ENCODE data around the gene RETN.

The RETN gene

DNA sequence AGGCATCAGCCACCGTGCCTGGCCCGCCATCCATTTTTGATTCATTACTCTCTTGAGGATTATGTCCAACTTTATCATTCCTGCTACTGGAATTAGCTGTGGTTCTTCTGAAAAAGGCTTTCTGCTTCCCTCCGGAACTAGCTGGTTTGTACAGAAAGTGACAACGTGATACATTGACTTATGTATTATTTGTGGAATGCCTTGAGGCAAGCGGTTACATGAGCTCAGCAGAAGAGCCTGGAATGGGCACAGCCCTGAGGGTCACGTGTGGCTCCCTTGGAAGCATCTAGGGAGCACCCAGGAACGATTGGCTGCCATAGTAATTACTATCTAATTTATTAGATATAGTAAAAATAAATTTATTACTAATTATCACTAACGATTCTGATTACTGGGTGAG lies 14.4 kb upstream of the RETN start:
- no peaks in the 10 kb centered on the region for H3K79me2 ChIP-seq (ENCODE audit: low read length)
- no peak for DNase-seq
- H3K4me1 ChIP-seq (ENCODE audit: low read length), result no peaks in the 10 kb centered on the region
- no peaks in the 10 kb centered on the region for H3K9me2 ChIP-seq (replicated peaks; ENCODE audit: insufficient read depth, low read length)
- H3K9me3 ChIP-seq (replicated peaks; ENCODE audit: insufficient read depth, low read length), result no peaks in the 10 kb centered on the region
- no peak overlapping the region for H3K9ac ChIP-seq (ENCODE audit: low read length)
- no peaks in the 10 kb centered on the region for H3K36me3 ChIP-seq (replicated peaks; ENCODE audit: insufficient read depth, low read length)
- H3K4me3 ChIP-seq (ENCODE audit: low read length), result no peak overlapping the region
- H3K27me3 ChIP-seq (replicated peaks; ENCODE audit: insufficient read depth, low read length), result peaks cover 61% of the 10 kb centered on the region
- H3K4me2 ChIP-seq (ENCODE audit: low read depth, low read length), result no peak overlapping the region
- H2AFZ ChIP-seq (ENCODE audit: low read length), result no peak overlapping the region
- H3K27ac ChIP-seq (ENCODE audit: low read length), result no peak overlapping the region
- TF ChIP-seq, protein P1, sequence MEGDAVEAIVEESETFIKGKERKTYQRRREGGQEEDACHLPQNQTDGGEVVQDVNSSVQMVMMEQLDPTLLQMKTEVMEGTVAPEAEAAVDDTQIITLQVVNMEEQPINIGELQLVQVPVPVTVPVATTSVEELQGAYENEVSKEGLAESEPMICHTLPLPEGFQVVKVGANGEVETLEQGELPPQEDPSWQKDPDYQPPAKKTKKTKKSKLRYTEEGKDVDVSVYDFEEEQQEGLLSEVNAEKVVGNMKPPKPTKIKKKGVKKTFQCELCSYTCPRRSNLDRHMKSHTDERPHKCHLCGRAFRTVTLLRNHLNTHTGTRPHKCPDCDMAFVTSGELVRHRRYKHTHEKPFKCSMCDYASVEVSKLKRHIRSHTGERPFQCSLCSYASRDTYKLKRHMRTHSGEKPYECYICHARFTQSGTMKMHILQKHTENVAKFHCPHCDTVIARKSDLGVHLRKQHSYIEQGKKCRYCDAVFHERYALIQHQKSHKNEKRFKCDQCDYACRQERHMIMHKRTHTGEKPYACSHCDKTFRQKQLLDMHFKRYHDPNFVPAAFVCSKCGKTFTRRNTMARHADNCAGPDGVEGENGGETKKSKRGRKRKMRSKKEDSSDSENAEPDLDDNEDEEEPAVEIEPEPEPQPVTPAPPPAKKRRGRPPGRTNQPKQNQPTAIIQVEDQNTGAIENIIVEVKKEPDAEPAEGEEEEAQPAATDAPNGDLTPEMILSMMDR (IDR thresholded peaks at IDR 0.05; ENCODE audit: low read length), result no peak
- TF ChIP-seq EZH2phosphoT487 (IDR thresholded peaks at IDR 0.05; ENCODE audit: low read length), result no peak
- TF ChIP-seq EZH2 (optimal IDR thresholded peaks at IDR 0.05; ENCODE audit: low read depth, low read length), result no peak
- no peaks in the 10 kb centered on the region for H4K20me1 ChIP-seq (ENCODE audit: insufficient read depth, low read length)
- H3F3A ChIP-seq (ENCODE audit: insufficient read depth, low read length), result no peaks in the 10 kb centered on the region

DNA sequence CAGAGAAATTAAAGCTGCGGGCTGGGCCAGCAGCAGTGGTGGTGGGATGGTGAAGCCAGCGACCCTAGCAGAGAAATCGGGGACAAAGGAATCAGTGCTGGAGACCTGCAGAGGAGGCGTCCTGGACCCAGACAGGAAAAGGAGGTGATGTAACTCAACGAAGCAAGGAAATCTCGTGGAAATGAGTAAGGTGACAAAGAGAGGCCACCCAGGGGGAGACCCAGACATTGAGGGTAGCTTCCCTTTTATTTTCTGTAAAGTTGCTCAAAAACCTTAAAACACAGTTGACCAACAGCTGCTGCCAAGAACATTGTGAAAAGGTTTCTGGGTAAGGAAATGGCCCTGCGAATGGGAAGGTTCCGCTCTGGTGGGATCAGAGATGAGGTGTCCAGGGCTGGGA lies 13.3 kb upstream of the RETN start:
- TF ChIP-seq EZH2phosphoT487 (IDR thresholded peaks at IDR 0.05; ENCODE audit: low read length) (no peak), EZH2 (optimal IDR thresholded peaks at IDR 0.05; ENCODE audit: low read depth, low read length) (no peak)
- TF ChIP-seq, protein P1 (IDR thresholded peaks at IDR 0.05; ENCODE audit: low read length), result no peak
- Histone ChIP-seq H2AFZ (ENCODE audit: low read length) (no peak overlapping the region), H3K4me2 (ENCODE audit: low read depth, low read length) (no peak overlapping the region)

DNA sequence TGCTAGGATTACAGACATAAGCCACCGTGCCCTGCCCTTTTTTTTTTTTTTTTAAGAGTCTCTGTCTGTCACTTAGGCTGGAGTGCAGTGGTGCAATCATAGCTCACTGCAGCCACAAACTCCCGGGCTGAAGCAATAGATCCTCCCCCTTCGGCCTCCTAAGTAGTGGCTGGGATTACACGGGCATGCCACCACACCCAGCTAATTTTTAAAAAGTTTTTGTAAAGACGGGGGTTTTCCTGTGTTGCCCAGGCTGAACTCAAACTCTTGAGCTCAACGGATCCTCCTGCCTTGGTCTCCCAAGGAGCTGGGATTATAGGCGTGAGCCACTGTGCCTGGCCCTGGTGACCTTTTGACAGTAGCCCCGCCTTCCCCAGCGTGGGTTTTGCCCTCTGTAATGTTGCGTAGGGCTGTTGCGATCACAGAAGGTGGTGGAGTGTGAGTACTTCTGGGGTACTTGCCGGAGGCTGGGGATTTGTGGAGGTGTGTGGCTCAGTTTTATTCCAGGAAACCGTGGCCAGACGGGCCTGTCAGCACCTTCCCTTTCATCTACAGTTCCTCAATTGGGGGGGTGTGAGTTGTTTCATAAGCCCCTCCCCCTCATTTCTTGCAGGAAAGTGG lies 11.6 kb upstream of the RETN start:
- no peaks in the 10 kb centered on the region for H4K20me1 ChIP-seq (ENCODE audit: insufficient read depth, low read length)
- H3K27me3 ChIP-seq (replicated peaks; ENCODE audit: insufficient read depth, low read length), result peaks cover 66% of the 10 kb centered on the region
- H3K9me3 ChIP-seq (replicated peaks; ENCODE audit: insufficient read depth, low read length), result no peaks in the 10 kb centered on the region
- H3K4me3 ChIP-seq (ENCODE audit: low read length), result no peak overlapping the region
- TF ChIP-seq EZH2 (optimal IDR thresholded peaks at IDR 0.05; ENCODE audit: low read depth, low read length) (no peak), EZH2phosphoT487 (IDR thresholded peaks at IDR 0.05; ENCODE audit: low read length) (no peak)
- TF ChIP-seq, protein P1 (IDR thresholded peaks at IDR 0.05; ENCODE audit: low read length), result no peak
- H3K36me3 ChIP-seq (replicated peaks; ENCODE audit: insufficient read depth, low read length), result no peaks in the 10 kb centered on the region
- no peak overlapping the region for H3K27ac ChIP-seq (ENCODE audit: low read length)
- no peaks in the 10 kb centered on the region for H3K79me2 ChIP-seq (ENCODE audit: low read length)
- no peak overlapping the region for H3K4me2 ChIP-seq (ENCODE audit: low read depth, low read length)
- H3K9me2 ChIP-seq (replicated peaks; ENCODE audit: insufficient read depth, low read length), result no peaks in the 10 kb centered on the region
- DNase-seq, result no peak
- H3K9ac ChIP-seq (ENCODE audit: low read length), result no peak overlapping the region
- H3K4me1 ChIP-seq (ENCODE audit: low read length), result no peaks in the 10 kb centered on the region
- H2AFZ ChIP-seq (ENCODE audit: low read length), result no peak overlapping the region
- H3F3A ChIP-seq (ENCODE audit: insufficient read depth, low read length), result no peaks in the 10 kb centered on the region

More for the DNA sequence above, 13.3 kb upstream of the RETN start:
- H3K9ac ChIP-seq (ENCODE audit: low read length), result no peak overlapping the region
- H3K9me2 ChIP-seq (replicated peaks; ENCODE audit: insufficient read depth, low read length), result no peaks in the 10 kb centered on the region
- H4K20me1 ChIP-seq (ENCODE audit: insufficient read depth, low read length), result no peaks in the 10 kb centered on the region
- peaks cover 59% of the 10 kb centered on the region for H3K27me3 ChIP-seq (replicated peaks; ENCODE audit: insufficient read depth, low read length)
- H3K79me2 ChIP-seq (ENCODE audit: low read length), result no peaks in the 10 kb centered on the region
- no peaks in the 10 kb centered on the region for H3K4me1 ChIP-seq (ENCODE audit: low read length)
- no peak overlapping the region for H3K4me3 ChIP-seq (ENCODE audit: low read length)
- H3K36me3 ChIP-seq (replicated peaks; ENCODE audit: insufficient read depth, low read length), result no peaks in the 10 kb centered on the region
- H3K9me3 ChIP-seq (replicated peaks; ENCODE audit: insufficient read depth, low read length), result no peaks in the 10 kb centered on the region
- no peak for DNase-seq
- H3K27ac ChIP-seq (ENCODE audit: low read length), result no peak overlapping the region
- H3F3A ChIP-seq (ENCODE audit: insufficient read depth, low read length), result no peaks in the 10 kb centered on the region

Data from MM.1S (cell line).